HEK293 (cell line): ENCODE results near the gene RGS9BP.

ENCODE experiments used
- GLIS1 ChIP-seq: fragments of 450-650 bp; formaldehyde crosslinking; IDR thresholded peaks from 2 replicates; pipeline ENCODE4 v1.5.1; 2016; ENCODE audit warnings: missing biosample characterization, missing genetic modification characterization
- GLIS2 ChIP-seq: fragments of 450-650 bp; formaldehyde crosslinking; IDR thresholded peaks from 2 replicates; pipeline ENCODE4 v1.5.1; 2016; ENCODE audit warnings: missing biosample characterization, missing genetic modification characterization
- HOXD13 ChIP-seq: sonication (generic); formaldehyde crosslinking; IDR thresholded peaks from 2 replicates; pipeline ENCODE4 v1.8.0; 2022; ENCODE audit warnings: missing genetic modification reagents, borderline replicate concordance
- IKZF3 ChIP-seq: fragments of 450-650 bp; IDR thresholded peaks from 2 replicates; pipeline ENCODE4 v1.5.0; 2018; ENCODE audit warnings: missing biosample characterization, mild to moderate bottlenecking, missing genetic modification characterization, moderate library complexity
- KLF7 ChIP-seq: fragments of 450-650 bp; formaldehyde crosslinking; IDR thresholded peaks from 2 replicates; pipeline ENCODE4 v1.5.1; 2016; ENCODE audit warnings: missing biosample characterization, missing genetic modification characterization, borderline replicate concordance
- KLF8 ChIP-seq: fragments of 450-650 bp; formaldehyde crosslinking; IDR thresholded peaks from 2 replicates; pipeline ENCODE4 v1.5.1; 2016; ENCODE audit warnings: missing biosample characterization, missing genetic modification characterization
- KLF9 ChIP-seq: fragments of 450-650 bp; formaldehyde crosslinking; IDR thresholded peaks from 2 replicates; pipeline ENCODE4 v1.5.1; 2016; ENCODE audit warnings: missing biosample characterization, missing genetic modification characterization, low read depth
- ZBTB48 ChIP-seq: fragments of 450-650 bp; formaldehyde crosslinking; IDR thresholded peaks from 2 replicates; pipeline ENCODE4 v1.5.1; 2016; ENCODE audit warnings: missing biosample characterization, missing genetic modification characterization
- ZBTB7A ChIP-seq: fragments of 450-650 bp; formaldehyde crosslinking; IDR thresholded peaks from 2 replicates; pipeline ENCODE4 v1.5.1; 2016; ENCODE audit warnings: low read depth, missing biosample characterization, missing genetic modification characterization
- ZFP69B ChIP-seq: fragments of 450-650 bp; formaldehyde crosslinking; IDR thresholded peaks from 2 replicates; pipeline ENCODE4 v1.5.1; 2016; ENCODE audit warnings: missing biosample characterization, missing genetic modification characterization
- ZNF10 ChIP-seq: fragments of 450-650 bp; formaldehyde crosslinking; IDR thresholded peaks from 2 replicates; pipeline ENCODE4 v1.5.1; 2017; ENCODE audit warnings: missing biosample characterization, missing genetic modification characterization
- ZNF133 ChIP-seq: fragments of 450-650 bp; formaldehyde crosslinking; IDR thresholded peaks from 2 replicates; pipeline ENCODE4 v1.5.1; 2016; ENCODE audit warnings: missing biosample characterization, missing genetic modification characterization
- ZNF211 ChIP-seq: fragments of 450-650 bp; formaldehyde crosslinking; IDR thresholded peaks from 2 replicates; pipeline ENCODE4 v1.5.1; 2016; ENCODE audit warnings: low read depth, missing biosample characterization, missing genetic modification characterization
- ZNF248 ChIP-seq: fragments of 450-650 bp; formaldehyde crosslinking; IDR thresholded peaks from 2 replicates; pipeline ENCODE4 v1.5.1; 2017; ENCODE audit warnings: missing biosample characterization, missing genetic modification characterization
- ZNF354C ChIP-seq: fragments of 450-650 bp; formaldehyde crosslinking; IDR thresholded peaks from 2 replicates; pipeline ENCODE4 v1.5.1; 2016; ENCODE audit warnings: missing biosample characterization, missing genetic modification characterization, low read depth, borderline replicate concordance
- ZNF391 ChIP-seq: fragments of 450-650 bp; formaldehyde crosslinking; IDR thresholded peaks from 2 replicates; pipeline ENCODE4 v1.5.1; 2016; ENCODE audit warnings: low read depth, missing biosample characterization, missing genetic modification characterization, borderline replicate concordance
- ZNF394 ChIP-seq: fragments of 450-650 bp; formaldehyde crosslinking; IDR thresholded peaks from 2 replicates; pipeline ENCODE4 v1.5.1; 2016; ENCODE audit warnings: missing biosample characterization, missing genetic modification characterization, mild to moderate bottlenecking, moderate library complexity, borderline replicate concordance
- ZNF560 ChIP-seq: fragments of 450-650 bp; formaldehyde crosslinking; IDR thresholded peaks from 2 replicates; pipeline ENCODE4 v1.5.1; 2017; ENCODE audit warnings: missing biosample characterization, missing genetic modification characterization, borderline replicate concordance
- ZNF610 ChIP-seq: fragments of 450-650 bp; formaldehyde crosslinking; IDR thresholded peaks from 2 replicates; pipeline ENCODE4 v1.5.1; 2016; ENCODE audit warnings: missing biosample characterization, missing genetic modification characterization, borderline replicate concordance
- ZNF768 ChIP-seq: fragments of 450-650 bp; formaldehyde crosslinking; IDR thresholded peaks from 2 replicates; pipeline ENCODE4 v1.5.1; 2018; ENCODE audit warnings: missing biosample characterization, mild to moderate bottlenecking, missing genetic modification characterization
- ZSCAN16 ChIP-seq: fragments of 450-650 bp; formaldehyde crosslinking; IDR thresholded peaks from 2 replicates; pipeline ENCODE4 v1.5.1; 2016; ENCODE audit warnings: missing biosample characterization, missing genetic modification characterization
- TF ChIP-seq, protein P1 (sequence below): fragments of 450-650 bp; formaldehyde crosslinking; conservative IDR thresholded peaks from 2 replicates; pipeline ENCODE4 v1.5.1; 2016; ENCODE audit warnings: low read depth, missing biosample characterization, missing genetic modification characterization
- TF ChIP-seq, protein P2 (sequence below): fragments of 450-650 bp; formaldehyde crosslinking; IDR thresholded peaks from 2 replicates; pipeline ENCODE4 v1.5.1; 2017; ENCODE audit warnings: missing biosample characterization, missing genetic modification characterization
- TF ChIP-seq, protein P3 (sequence below): fragments of 450-650 bp; formaldehyde crosslinking; IDR thresholded peaks from 2 replicates; pipeline ENCODE4 v1.5.0; 2017; ENCODE audit warnings: missing biosample characterization, missing genetic modification characterization, borderline replicate concordance
- TF ChIP-seq, protein P4 (sequence below): fragments of 450-650 bp; formaldehyde crosslinking; IDR thresholded peaks from 2 replicates; pipeline ENCODE4 v1.5.1; 2016; ENCODE audit warnings: missing biosample characterization, missing genetic modification characterization
- TF ChIP-seq, protein P5 (sequence below): fragments of 450-650 bp; formaldehyde crosslinking; IDR thresholded peaks from 2 replicates; pipeline ENCODE4 v1.5.1; 2016; ENCODE audit warnings: missing biosample characterization, missing genetic modification characterization, borderline replicate concordance

Gene RGS9BP

DNA sequence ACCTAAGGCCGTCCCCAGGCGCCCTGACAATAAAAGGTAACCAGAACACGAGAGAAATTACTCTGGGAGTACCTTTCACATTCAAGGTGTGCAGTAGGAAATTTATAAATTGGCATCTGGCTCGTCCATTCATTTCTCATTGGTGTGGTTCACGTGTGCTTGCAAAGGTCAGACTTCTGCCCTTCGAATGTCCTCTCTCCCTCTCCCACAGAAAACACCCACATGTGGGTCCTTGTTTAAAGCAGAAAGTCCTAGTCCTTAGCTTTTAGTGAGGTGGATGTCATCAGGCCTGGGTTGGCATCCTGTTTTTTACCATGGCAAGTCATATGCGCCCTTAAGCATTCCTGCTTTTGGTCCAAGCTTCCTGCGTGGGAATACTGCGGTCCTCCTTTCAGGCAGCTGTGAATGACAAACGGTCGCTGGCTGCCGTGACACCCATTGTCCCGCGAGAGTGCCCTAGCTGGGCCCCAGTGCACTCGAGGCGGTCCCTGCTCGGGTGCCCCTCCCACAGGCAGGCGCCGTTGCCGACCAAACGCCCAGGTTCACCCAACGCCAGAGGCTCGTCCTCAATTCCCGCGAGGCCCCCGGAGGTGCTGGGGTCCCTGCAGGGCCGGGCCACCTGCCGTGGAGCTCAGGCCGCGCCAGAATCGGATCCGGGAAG, 15.8 kb downstream of the RGS9BP start, which contains the start of gene NUDT19 (continued):
- TF ChIP-seq, protein P1, sequence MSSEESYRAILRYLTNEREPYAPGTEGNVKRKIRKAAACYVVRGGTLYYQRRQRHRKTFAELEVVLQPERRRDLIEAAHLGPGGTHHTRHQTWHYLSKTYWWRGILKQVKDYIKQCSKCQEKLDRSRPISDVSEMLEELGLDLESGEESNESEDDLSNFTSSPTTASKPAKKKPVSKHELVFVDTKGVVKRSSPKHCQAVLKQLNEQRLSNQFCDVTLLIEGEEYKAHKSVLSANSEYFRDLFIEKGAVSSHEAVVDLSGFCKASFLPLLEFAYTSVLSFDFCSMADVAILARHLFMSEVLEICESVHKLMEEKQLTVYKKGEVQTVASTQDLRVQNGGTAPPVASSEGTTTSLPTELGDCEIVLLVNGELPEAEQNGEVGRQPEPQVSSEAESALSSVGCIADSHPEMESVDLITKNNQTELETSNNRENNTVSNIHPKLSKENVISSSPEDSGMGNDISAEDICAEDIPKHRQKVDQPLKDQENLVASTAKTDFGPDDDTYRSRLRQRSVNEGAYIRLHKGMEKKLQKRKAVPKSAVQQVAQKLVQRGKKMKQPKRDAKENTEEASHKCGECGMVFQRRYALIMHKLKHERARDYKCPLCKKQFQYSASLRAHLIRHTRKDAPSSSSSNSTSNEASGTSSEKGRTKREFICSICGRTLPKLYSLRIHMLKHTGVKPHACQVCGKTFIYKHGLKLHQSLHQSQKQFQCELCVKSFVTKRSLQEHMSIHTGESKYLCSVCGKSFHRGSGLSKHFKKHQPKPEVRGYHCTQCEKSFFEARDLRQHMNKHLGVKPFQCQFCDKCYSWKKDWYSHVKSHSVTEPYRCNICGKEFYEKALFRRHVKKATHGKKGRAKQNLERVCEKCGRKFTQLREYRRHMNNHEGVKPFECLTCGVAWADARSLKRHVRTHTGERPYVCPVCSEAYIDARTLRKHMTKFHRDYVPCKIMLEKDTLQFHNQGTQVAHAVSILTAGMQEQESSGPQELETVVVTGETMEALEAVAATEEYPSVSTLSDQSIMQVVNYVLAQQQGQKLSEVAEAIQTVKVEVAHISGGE (tag by site-specific recombination): peak; percentile 57
- TF ChIP-seq ZNF354C (tag by site-specific recombination): no peak
- TF ChIP-seq KLF8 (tag by site-specific recombination): peak; percentile 94
- TF ChIP-seq, protein P2, sequence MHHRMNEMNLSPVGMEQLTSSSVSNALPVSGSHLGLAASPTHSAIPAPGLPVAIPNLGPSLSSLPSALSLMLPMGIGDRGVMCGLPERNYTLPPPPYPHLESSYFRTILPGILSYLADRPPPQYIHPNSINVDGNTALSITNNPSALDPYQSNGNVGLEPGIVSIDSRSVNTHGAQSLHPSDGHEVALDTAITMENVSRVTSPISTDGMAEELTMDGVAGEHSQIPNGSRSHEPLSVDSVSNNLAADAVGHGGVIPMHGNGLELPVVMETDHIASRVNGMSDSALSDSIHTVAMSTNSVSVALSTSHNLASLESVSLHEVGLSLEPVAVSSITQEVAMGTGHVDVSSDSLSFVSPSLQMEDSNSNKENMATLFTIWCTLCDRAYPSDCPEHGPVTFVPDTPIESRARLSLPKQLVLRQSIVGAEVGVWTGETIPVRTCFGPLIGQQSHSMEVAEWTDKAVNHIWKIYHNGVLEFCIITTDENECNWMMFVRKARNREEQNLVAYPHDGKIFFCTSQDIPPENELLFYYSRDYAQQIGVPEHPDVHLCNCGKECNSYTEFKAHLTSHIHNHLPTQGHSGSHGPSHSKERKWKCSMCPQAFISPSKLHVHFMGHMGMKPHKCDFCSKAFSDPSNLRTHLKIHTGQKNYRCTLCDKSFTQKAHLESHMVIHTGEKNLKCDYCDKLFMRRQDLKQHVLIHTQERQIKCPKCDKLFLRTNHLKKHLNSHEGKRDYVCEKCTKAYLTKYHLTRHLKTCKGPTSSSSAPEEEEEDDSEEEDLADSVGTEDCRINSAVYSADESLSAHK: 0 out of 2 replicates have a peak, but pooled peaks have one; percentile 59
- TF ChIP-seq ZFP69B (tag by site-specific recombination): peak; percentile 99
- peak; percentile 65; the same call in 1 of the 2 replicates for TF ChIP-seq ZNF394 (tag by site-specific recombination)
- peak; percentile 97 for TF ChIP-seq GLIS2 (tag by site-specific recombination)
- no peak for TF ChIP-seq ZNF10 (tag by site-specific recombination)
- TF ChIP-seq ZNF211 (tag by site-specific recombination): no peak
- TF ChIP-seq ZNF391 (tag by site-specific recombination): peak; percentile 43; the same call in 1 of the 2 replicates
- peak; percentile 50; the same call in 1 of the 2 replicates for TF ChIP-seq ZSCAN16 (tag by site-specific recombination)
- TF ChIP-seq ZNF248 (tag by site-specific recombination): no peak
- TF ChIP-seq GLIS1 (tag by site-specific recombination): peak; percentile 53; the same call in 1 of the 2 replicates
- no peak for TF ChIP-seq HOXD13
- TF ChIP-seq IKZF3 (tag by site-specific recombination): peak; percentile 95
- TF ChIP-seq ZBTB7A (tag by site-specific recombination): peak; percentile 75; the same call in 1 of the 2 replicates
- peak; percentile 80 for TF ChIP-seq ZNF610
- no peak for TF ChIP-seq ZNF133 (tag by site-specific recombination)
- TF ChIP-seq, protein P3, sequence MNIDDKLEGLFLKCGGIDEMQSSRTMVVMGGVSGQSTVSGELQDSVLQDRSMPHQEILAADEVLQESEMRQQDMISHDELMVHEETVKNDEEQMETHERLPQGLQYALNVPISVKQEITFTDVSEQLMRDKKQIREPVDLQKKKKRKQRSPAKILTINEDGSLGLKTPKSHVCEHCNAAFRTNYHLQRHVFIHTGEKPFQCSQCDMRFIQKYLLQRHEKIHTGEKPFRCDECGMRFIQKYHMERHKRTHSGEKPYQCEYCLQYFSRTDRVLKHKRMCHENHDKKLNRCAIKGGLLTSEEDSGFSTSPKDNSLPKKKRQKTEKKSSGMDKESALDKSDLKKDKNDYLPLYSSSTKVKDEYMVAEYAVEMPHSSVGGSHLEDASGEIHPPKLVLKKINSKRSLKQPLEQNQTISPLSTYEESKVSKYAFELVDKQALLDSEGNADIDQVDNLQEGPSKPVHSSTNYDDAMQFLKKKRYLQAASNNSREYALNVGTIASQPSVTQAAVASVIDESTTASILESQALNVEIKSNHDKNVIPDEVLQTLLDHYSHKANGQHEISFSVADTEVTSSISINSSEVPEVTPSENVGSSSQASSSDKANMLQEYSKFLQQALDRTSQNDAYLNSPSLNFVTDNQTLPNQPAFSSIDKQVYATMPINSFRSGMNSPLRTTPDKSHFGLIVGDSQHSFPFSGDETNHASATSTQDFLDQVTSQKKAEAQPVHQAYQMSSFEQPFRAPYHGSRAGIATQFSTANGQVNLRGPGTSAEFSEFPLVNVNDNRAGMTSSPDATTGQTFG (tag by site-specific recombination): no peak
- TF ChIP-seq KLF9 (tag by site-specific recombination): peak; percentile 86
- TF ChIP-seq, protein P4, sequence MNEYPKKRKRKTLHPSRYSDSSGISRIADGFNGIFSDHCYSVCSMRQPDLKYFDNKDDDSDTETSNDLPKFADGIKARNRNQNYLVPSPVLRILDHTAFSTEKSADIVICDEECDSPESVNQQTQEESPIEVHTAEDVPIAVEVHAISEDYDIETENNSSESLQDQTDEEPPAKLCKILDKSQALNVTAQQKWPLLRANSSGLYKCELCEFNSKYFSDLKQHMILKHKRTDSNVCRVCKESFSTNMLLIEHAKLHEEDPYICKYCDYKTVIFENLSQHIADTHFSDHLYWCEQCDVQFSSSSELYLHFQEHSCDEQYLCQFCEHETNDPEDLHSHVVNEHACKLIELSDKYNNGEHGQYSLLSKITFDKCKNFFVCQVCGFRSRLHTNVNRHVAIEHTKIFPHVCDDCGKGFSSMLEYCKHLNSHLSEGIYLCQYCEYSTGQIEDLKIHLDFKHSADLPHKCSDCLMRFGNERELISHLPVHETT: no peak
- TF ChIP-seq ZNF768: no peak
- TF ChIP-seq ZNF560 (tag by site-specific recombination): no peak
- TF ChIP-seq ZBTB48: peak; percentile 91
- TF ChIP-seq, protein P5, sequence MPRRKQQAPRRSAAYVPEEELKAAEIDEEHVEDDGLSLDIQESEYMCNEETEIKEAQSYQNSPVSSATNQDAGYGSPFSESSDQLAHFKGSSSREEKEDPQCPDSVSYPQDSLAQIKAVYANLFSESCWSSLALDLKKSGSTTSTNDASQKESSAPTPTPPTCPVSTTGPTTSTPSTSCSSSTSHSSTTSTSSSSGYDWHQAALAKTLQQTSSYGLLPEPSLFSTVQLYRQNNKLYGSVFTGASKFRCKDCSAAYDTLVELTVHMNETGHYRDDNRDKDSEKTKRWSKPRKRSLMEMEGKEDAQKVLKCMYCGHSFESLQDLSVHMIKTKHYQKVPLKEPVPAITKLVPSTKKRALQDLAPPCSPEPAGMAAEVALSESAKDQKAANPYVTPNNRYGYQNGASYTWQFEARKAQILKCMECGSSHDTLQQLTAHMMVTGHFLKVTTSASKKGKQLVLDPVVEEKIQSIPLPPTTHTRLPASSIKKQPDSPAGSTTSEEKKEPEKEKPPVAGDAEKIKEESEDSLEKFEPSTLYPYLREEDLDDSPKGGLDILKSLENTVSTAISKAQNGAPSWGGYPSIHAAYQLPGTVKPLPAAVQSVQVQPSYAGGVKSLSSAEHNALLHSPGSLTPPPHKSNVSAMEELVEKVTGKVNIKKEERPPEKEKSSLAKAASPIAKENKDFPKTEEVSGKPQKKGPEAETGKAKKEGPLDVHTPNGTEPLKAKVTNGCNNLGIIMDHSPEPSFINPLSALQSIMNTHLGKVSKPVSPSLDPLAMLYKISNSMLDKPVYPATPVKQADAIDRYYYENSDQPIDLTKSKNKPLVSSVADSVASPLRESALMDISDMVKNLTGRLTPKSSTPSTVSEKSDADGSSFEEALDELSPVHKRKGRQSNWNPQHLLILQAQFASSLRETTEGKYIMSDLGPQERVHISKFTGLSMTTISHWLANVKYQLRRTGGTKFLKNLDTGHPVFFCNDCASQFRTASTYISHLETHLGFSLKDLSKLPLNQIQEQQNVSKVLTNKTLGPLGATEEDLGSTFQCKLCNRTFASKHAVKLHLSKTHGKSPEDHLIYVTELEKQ (tag by site-specific recombination): no peak; the same call in 1 of the 2 replicates
- peak; percentile 91 for TF ChIP-seq KLF7 (tag by site-specific recombination)
